HT-29 (cell line): ENCODE measurements around the gene OR6X1. TPM values are rescaled to one million over a fixed set of nuclear protein-coding genes. Genes with fewer than 3 reads are reported as not detected.
A peak's percentile ranks its signal among the peaks of the same experiment; 100 is the strongest.
"Not testable (repeated sequence)": the region's sequence is repeated elsewhere in the genome, so short reads cannot be mapped to it uniquely, and the experiment has no call there.

Experiments used
- DNase-seq: peaks from one replicate; pipeline ENCODE4 v3.0.0-alpha.2; 2015; ENCODE audit warnings: low spot score
- total RNA-seq: library from RNA; depleted of rRNA; stranded (reverse); fragments of >200 nt; shearing (Covaris generic); gene quantifications from 2 replicates; pipeline ENCODE4 v1.2.3, GENCODE V29; 2014

OR6X1 gene
- total RNA-seq, 1 experiment from 2014 or later: not detected

DNA sequence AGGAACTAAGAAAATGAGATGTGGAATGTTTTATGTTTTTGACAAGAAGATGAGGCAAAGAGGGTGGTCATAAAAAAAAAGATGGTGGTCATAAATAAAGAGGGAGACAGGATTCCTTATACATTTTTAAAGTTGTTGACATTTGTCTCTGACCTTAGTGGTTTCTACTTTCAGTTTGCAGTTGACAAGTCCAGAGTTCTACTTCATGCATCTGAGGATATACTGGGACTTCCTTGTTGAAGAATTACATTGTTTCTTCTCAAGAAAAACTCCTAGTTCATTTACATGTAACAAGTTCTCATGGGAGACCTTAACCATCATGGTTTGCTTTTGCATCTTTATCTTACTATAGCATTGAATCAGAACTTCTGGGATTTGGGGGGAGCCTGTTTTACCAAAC lies 1.2 kb downstream of the OR6X1 start:
- DNase-seq: no peak

DNA sequence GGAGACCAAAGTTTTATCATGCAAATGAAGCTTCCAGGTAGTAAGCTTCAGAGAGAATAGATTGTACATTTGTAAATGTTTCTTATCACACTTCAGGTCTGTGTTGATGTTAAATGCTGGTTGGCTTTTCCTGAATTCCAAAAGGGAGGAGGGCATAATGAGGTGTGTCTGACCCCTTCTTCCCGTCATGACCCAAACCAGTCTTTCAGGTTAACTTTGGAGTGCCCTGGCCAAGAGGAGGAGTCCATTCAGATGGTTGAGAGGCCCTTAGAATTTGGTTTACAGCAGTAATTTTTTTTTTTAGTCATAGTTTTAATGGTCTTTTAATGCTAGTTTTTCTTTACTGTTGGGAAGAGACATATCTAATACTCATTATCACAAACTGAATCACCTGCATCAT lies 2.5 kb downstream of the OR6X1 start:
- no peak for DNase-seq

DNA sequence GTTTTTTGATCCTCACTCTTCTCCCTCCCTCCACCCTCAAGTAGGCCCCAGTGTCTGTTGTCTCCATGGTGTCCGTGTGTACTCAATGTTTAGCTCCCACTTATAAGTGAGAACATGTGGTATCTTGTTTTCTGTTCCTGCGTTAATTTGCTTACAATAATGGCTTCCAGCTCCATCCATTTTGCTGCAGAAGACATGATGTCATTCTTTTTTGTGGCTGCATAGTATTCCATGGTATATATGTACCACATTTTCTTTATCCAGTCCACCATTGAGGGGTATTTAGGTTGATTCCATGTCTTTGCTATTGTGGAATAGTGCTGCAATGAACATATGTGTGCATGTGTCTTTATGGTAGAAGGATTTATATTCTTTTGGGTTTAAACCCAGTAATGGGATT lies 6.0 kb downstream of the OR6X1 start:
- DNase-seq: not testable (repeated sequence)

DNA sequence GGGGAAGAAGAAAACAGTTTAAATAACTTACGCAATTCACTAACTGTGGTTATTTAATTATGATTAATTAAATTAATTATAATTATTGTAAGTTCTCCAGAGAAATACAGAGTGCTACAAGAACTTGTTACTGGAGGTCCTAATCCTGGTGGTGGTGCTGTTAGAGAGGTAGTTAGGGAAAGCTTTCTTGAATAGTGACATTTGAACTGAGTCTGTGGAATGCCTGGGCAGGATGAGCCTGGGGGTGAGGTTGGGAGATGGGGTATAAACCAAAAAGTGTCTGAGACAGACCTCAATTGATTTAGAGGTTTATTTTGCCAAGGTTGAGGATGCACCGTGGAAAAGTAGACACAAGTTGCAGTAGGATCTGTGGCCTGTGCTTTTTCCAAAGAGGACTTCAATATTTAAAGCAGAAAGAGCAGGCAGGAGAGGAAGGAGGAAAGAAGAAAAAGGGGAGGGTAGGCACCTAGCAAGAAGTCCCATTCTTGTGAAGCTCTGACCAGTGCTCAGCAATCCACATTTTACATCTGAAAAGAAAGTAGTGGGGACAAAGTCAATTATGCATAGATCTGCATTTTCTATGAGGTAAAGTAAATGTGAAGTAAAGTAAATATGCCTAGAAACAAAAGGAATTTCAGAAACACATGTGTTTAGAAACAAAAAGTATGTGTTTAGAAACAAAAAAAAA lies 8.4 kb downstream of the OR6X1 start:
- DNase-seq: no peak

DNA sequence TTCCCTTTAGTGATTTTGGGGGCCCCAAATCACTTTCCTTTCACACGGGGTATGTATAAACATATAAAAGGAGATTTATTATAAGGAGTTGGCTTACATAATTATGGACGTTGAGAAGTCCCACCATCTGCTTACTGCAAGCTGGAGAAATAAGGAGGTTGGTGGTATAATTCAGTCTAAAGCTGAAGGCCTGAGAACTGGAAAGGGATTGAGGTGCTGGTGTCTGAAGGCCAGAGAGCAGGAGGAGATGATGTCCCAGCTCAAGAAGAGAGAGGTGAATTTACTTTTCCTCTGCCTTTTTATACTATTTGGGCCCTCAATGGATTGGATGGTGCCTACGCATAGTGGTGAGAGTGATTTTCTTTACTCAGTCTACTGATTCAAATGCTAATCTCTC lies 11.6 kb downstream of the OR6X1 start:
- DNase-seq: no peak

DNA sequence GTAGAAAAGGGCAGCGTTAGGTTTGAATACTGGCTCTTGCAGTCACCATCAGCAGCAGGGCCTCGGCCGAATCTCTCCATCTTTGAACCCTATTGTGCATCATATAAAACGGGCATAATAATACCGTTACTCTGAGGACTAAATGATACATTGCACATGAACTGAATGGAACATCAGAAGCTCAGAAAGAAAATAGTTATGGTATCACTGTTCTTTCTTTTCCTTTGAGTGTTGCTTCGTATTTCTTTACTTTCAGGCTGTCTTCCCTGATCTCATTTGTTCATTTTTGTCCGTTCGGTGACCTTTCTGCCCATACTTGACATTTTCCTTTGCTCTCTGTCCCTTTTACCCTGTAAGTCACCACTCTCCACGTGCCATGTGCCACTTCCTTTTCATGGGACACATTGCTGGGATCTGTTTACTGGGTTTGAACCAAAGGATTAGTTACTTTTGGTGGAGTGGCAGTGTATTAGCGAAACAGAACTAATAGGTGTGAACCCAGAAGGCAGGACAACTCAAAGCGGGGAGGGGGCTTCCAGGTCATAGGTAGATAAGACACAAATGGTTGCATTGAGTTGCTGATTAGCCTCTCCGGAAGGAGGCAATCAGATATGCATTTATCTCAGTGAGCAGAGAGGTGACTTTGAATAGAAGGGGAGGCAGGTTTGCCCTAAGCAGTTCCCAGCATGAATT lies 12.1 kb downstream of the OR6X1 start:
- peak; percentile 5 for DNase-seq

DNA sequence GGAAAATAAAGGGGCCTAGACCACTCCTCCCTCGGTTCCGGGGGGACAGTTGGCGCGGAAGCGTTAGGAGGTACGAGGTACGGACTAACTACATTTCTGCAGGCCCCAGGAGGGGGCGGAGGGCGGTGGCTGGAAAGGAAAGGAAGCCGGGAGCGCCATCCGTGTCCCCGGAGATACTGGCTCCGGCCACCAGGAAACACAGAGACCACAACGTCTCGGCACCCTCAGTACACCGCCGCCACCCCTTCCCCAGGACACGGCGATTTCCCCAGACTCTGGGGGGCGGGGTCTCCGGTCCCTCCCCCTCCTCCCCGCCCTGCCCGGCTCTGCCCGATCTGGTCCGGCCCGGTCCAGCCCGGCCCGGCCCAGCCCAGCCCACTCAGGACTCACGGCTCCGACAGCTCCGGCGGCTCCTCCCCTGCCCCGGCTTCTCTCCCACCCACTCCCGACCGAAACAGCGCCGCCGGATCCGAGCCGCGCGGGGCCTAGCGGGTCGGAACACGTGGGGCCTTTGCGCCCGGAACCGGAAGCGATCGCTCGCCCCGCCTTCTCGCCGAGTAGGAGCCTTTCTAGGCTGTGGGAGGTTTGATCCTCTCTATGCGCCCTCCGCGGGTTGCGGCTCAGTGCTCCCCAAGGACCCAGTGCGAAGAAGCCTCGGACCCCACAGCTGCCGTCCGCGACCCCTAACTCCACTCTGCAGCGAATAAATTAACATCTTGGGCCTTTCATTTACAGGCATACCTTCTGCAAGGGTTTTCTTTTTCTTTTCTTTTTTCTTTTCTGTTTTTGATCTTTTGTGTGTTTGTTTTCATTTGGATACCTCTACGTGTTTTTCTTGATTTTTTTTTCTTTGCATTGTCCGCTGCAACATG lies 12.9 kb downstream of the OR6X1 start, which contains the start of gene ZNF202:
Gene ZNF202, minus strand, starts transcription at position 502 of the 872 bp plus-strand sequence. CDS start 10,772 bp downstream, outside the sequence.
- DNase-seq: peak; percentile 92

DNA sequence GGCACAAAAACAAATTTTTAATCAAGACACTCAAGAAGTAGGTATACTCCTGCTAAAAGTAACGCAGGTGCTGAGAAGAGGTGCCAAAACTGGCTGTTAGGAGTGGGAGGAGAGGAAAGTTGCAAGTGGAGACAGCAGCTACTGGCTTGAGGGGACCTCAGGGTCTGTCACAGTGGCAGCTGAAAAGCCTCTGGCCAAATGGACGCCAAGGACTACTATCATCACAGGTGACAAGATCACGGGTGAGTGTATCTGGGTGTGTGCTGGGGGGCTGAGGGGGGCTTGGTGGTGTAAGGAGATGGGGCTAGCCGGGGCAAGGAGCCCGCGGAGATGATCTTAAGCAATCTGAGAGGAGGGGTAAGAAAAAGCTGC lies 13.5 kb downstream of the OR6X1 start:
- DNase-seq: no peak

DNA sequence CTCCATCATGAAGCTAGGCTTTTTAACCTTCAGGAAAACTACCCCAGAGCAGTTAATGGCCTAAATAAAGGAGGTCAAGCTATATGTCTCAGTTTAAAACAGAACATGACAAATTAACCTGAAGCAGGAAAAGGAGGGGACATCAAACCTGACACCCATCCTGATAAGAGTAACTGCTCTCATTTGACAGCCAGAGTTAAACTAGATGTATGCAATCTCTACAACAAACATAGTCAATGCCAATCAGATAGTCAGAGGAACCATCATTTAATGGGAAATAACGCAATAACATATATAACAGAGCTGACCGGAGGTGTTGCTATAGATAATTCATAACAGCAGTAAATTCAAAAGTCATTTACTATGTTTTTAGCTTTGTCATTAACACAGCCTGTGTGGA lies 15.9 kb downstream of the OR6X1 start:
- no peak for DNase-seq

DNA sequence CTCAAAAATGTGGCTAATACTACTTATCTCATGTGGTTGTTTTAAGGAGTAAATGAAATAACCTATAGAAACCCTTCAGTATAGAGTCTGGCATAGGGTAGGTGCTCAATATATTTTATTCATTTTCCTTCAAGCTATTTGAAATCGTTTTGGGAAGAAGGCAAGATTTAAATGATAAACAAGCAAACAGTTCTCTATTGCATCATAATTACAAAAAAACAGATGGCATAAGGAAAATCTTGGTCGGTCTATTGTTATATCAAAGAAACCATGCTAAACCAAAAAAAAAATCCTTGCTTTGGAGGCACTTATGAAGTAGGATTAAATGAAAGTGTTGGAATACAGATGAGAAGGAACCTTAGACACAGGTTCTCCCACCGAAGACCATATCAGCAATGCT lies 17.5 kb downstream of the OR6X1 start:
- no peak for DNase-seq

DNA sequence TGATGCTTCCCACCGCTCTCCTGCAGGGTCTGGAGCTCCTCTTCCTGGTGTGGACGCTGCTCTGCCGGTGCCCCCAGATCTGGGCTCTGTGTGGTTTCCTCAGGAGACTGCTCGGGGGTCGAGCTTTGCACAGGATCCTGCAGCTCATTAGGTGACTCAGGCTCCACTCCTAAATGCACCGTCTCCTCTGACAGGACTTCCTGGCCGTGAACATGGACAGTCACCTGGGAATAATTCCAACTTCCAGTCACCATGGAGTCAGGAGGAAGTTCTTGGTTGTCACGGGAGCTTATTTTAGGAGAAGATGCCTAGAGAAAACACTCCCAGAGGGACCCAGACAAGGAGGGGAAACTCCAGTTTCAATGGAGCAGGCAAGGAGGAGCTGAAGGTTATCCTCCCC lies 24.7 kb downstream of the OR6X1 start:
- DNase-seq: no peak

DNA sequence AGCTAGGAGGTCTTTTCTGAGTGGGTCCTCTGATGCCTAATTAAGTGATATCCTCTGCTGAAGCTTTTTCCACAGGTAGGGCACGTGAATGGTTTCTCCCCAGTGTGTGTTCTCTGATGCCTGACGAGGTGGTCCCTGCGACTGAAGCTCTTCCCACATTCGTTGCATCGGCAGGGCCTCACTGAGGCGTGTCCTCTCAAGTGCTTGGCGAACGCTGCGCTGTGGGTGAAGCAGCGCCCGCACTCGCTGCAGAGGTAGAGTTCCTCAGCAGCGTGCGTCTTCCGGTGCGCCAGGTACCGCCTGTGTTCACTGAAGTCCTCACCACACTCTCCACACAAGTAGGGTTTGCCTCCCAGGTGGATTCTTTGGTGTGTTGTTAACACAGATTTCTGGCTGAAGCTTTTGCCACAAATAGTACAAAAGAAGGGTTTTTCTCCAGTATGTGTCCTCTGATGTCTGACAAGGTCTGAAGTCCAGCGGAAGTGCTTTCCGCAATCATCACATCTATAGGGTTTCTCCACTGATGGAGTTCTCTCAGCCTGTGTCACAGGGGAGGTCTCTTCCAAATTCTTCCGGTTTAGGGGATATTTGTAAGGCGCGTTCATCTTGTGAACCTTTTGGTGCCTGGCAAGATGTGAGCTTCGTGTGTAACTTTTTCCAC lies 28.2 kb downstream of the OR6X1 start:
- no peak for DNase-seq

DNA sequence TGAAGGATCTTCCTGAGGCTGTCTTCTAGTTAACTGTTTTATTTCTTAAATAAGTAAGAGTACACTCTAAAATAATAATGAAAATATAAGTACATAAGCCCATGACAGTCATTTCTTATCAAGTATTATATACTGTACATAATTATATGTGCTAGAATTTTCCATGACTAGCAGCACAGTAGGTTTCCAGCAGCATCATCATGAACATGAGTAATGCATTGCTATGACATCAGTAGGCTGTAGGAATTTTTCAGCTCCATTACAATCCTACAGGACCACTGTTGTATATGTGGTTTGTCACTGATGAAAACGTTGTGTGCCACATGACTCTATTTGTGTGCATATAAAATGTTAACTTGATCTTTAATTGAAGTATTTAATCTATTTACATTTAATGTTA lies 34.9 kb downstream of the OR6X1 start:
- no peak for DNase-seq

DNA sequence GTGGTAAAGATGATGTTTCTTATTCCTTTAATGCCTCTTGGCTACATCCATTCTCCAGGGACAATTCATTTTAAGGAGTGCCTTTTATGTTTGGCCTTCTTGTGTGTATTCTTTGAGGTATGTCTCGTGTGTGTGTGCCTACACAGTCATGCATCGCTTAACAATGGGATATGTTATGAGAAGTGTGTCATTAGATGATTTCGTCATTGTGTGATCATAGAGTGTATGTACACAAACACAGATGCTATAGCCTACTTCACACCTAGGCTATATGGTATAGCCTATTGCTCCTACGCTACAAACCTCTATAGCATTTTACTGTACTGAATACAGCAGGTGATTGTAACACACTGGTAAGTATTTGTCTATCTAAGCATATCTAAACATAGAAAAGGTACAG lies 35.8 kb downstream of the OR6X1 start:
- DNase-seq: no peak

DNA sequence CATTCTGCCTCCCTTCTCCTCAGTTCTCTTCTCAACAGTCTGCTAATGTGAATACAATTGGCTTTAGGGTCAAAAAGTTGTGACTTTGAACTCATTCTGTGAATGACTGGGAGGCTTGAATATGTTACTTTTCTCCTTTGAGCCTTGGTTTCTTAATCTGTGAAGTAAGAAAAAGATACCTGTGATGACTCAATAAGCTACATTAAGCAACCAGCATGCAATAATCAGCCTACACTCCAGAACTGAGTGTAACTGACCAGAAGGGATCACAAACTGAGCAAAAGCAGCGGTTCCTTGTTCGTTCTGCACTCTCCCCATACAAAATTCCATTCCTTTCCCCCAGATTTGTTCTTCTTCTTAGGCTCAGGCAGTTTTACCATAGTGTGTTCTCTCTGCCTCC lies 36.3 kb downstream of the OR6X1 start:
- DNase-seq: no peak

DNA sequence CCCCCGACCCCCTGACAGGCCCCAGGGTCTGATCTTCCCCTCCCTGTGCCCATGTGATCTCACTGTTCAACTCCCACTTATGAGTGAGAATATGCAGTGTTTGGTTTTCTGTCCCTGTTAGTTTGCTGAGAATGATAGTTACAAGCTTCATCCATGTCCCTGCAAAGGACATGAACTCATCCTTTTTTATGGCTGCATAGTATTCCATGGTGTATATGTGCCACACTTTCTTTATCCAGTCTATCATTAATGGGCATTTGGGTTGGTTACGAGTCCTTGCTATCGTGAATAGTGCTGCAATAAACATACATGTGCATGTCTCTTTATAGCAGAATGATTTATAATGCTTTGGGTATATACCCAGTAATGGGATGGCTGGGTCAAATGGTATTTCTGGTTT lies 41.7 kb downstream of the OR6X1 start:
- DNase-seq: not testable (repeated sequence)

DNA sequence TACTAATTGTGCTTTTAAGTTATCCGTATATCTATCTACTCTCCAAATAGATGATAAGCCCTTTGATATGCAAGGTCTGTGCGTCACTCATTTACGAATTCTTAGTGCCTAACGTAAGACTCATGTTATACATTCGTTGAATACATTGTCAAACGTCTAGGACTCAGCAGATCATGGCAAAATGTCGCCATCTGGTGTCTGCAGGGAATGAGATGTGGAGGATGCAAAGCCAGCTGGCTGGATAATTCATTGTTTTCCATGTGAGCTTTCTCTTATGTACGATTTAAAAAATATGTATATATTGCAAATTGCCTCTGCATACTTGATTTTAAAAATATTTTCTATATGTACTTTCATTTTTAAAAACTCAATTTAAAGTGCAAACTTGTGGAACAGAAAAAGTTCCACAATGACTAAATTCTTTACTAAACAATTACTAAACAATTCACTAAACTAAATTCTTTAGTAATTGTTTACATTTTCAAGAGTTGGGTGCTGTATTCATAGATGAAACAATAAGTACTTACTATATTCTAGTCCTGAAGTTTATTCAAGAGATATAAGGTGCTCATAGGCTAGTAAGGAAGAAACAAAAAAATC lies 46.6 kb downstream of the OR6X1 start:
- DNase-seq: peak; percentile 83

DNA sequence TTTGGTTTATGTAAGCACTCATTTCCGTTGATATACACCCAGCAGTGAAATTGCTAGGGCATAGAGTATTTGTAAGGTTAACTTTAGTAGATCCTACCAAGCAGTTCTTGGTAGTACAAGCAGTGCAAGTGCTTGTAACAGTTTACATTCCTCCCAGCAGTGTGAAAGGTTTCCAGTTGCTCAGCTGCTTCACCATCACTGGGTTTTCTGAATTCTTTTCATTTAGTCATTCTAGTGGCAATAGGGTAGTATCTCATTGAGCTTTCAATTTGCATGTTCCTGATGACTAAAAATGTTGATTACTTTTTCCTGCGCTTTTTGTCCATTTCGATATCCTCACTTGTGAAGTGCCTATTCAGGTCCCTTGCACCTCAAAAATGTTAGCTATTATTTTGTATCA lies 47.1 kb downstream of the OR6X1 start:
- DNase-seq: no peak

DNA sequence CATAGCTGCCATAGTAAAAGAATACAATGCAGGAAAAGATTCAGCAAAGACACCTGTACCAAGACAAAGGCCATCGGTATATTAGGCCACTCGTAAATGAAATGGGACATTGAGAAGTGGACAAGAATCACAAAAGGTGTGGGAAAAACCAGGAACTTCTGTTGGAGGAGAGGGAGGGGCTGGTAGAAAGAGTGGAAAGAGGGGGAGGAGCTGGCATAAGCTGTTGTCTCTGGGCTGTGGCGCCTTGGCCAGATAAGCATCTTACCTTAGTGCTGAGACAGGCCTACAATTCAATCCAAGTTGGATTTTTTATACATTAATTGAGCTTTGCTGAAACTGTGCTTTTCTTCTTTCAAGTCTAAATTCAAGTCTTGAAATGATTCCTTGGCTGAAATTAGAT lies 50.0 kb downstream of the OR6X1 start:
- DNase-seq: no peak
